CD4-positive, alpha-beta T cell treated with Interleukin-2 at 100 ng/mL for 4 hours (primary cell): ENCODE results near the gene DISP1.
"Not testable (repeated sequence)": the region's sequence is repeated elsewhere in the genome, so short reads cannot be mapped to it uniquely, and the experiment has no call there.

ENCODE experiments used
- DNase-seq: peaks from one replicate; pipeline ENCODE4 v3.0.0-alpha.2; 2020; ENCODE audit warnings: low spot score

Gene DISP1

GRCh38 chr1:222798116-222798515 is 16.7 kb upstream of the DISP1 start:
- DNase-seq, result no peak

- no peak for DNase-seq
Measured at GRCh38 chr1:222798975-222799374, 15.9 kb upstream of the DISP1 start.

GRCh38 chr1:222801067-222801466 is 13.8 kb upstream of the DISP1 start:
- DNase-seq, result no peak

- DNase-seq, result no peak
Measured at GRCh38 chr1:222811671-222812070, 3.2 kb upstream of the DISP1 start.

GRCh38 chr1:222813866-222814535 is 838 bp upstream of the DISP1 start:
- no peak for DNase-seq

- DNase-seq, result no peak
Measured at GRCh38 chr1:222815440-222815765, 564 bp downstream of the DISP1 start.

GRCh38 chr1:222817529-222817928 is 2.7 kb downstream of the DISP1 start:
- no peak for DNase-seq

- DNase-seq, result no peak
Measured at GRCh38 chr1:222818171-222818570, 3.3 kb downstream of the DISP1 start.

GRCh38 chr1:222820171-222820712 is 5.4 kb downstream of the DISP1 start:
- no peak for DNase-seq

GRCh38 chr1:222821239-222821638 is 6.4 kb downstream of the DISP1 start:
- no peak for DNase-seq

GRCh38 chr1:222823695-222824094 is 8.9 kb downstream of the DISP1 start:
- no peak for DNase-seq

GRCh38 chr1:222824641-222825040 is 9.8 kb downstream of the DISP1 start:
- no peak for DNase-seq

GRCh38 chr1:222828939-222829338 is 14.1 kb downstream of the DISP1 start:
- DNase-seq, result no peak

- DNase-seq, result no peak
Measured at GRCh38 chr1:222829868-222830267, 15.0 kb downstream of the DISP1 start.

- DNase-seq, result no peak
Measured at GRCh38 chr1:222833356-222833876, 18.6 kb downstream of the DISP1 start.

GRCh38 chr1:222843469-222844410 is 28.9 kb downstream of the DISP1 start:
- no peak for DNase-seq

- DNase-seq, result no peak
Measured at GRCh38 chr1:222844411-222844779, 29.6 kb downstream of the DISP1 start.

- no peak for DNase-seq
Measured at GRCh38 chr1:222845763-222846162, 30.9 kb downstream of the DISP1 start.

GRCh38 chr1:222850550-222850949 is 35.7 kb downstream of the DISP1 start:
- not testable (repeated sequence) for DNase-seq

- no peak for DNase-seq
Measured at GRCh38 chr1:222852326-222852725, 37.5 kb downstream of the DISP1 start.

GRCh38 chr1:222861062-222861461 is 46.2 kb downstream of the DISP1 start:
- DNase-seq, result no peak
